COLO668 (cell line): Measurements from ENCODE around the gene UHMK1.

Experiments used
- DNase-seq: peaks from one replicate; lab custom pipeline; 2025; ENCODE audit not compliant: unreplicated experiment; lab: John Stamatoyannopoulos, UW

Gene UHMK1

DNA sequence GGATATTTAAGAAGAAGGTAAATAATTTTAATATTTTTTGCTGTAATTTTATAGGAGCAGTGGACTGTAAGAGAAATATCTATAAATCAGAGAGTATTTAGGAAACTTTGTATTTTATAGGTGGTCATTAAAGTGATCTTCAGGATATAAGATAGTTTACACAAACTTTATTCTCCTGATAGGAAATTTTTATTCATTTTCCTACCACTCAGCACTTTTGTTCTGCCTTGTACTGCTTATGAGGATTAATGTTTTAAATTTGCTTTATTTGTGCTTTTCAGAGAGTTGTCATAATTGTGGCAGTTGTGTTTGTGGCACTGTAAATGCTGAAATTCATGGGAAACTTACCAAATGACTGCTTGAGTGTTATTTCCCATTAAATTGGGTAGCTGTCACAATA, 29.7 kb downstream of the UHMK1 start:
- DNase-seq, result no peak

DNA sequence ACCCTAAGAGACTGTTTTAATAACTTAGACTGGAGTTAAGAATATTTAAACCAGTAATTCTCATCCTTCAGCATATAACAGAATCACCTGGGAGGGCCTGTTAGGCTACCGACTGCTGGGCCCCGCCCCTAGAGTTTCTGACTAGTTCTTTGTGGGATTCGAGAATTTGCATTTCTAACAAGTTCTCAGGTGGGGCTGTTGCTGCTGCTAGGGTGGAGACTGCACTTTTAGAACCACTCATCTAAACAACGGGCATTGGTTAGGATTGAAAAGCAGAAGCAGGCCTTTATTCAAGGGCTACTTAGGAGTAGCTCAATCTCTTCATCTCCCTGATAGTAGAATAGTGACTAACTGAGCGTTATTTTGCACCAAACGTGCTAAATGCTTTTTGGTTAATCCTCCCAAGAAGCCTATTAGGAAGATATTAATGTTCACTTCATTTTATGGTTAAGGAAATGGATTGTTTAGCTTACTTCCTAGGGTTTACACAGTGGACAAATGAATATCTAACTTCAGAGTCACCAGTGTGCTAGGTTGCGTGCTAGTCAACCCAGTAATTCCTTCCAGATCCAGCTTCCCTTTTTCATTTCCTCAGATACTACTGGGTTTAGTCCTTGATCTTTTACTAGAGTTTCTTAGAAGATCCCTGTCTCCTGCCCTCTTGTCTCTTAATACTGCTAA, 32.8 kb downstream of the UHMK1 start:
- no peak for DNase-seq

DNA sequence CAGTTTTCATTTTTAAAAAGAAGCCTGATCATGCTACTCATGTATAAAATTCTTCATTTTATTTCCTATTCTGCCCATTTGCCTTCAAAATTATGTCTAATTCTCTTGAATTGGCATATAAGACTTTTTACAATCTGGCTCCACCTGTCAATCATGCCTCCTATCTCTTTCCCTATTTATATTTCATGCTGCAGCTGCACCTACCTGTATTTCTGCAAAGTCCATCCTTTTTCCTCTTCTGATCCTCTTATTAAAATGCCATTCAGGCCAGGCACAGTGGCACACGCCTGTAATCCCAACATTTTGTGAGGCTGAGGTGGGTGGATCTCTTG, 33.3 kb downstream of the UHMK1 start:
- DNase-seq, result no peak

DNA sequence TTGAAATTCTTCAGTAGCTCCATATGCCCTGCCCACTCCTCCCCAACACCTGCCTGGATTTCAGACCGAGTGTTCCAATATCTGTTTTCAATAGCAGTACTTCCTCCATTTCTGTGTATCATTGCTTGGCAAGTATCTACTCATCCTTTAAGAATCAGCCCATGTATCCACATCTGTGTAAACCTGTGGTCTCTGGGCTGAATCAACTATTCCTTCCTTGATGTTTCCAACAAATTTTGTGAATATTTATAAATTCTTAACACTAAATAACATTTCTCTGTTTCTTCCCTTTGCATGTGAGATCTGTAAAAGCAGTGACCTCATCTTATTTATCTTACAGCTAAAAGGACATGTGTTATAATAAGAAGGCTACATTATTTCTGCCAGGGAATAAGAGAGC, 37.9 kb downstream of the UHMK1 start:
- no peak for DNase-seq

DNA sequence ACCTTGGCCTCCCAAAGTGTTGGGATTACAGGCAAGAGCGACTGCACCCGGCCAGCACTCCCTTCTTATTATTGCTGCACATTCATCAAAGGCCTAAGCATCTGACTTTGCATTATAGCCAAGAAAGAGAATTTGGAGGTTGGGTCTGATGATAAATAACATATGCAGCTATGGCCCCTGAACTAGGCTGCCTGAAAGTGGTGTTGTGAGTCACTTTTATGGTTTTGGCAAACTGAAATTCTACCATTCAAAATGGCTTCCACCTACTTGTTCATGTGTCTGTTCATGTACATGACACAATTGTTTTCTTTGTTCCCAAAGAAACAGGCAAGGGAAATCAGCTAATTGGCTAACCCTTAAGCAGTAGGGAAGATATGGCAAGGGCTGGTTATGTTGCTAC, 38.9 kb downstream of the UHMK1 start:
- no peak for DNase-seq

DNA sequence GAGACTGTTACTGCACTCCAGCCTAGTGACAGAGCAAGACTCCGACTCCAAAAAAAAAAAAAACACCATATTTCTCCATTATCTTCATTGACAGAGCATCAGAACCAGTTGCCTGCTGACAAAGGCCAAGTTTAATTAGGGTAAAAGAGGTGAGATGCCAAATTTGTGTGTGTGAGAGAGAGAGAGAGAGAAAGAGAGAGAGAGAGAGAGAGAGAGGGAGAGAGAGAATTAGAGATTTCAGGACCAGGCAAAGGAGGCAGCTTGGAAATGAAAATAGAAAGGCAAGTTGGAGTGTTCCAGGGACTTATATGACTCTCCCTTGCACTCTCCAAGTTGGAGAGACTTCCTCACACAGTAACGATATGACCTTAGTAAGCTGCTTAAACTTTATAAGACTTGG, 39.6 kb downstream of the UHMK1 start:
- DNase-seq, result no peak

DNA sequence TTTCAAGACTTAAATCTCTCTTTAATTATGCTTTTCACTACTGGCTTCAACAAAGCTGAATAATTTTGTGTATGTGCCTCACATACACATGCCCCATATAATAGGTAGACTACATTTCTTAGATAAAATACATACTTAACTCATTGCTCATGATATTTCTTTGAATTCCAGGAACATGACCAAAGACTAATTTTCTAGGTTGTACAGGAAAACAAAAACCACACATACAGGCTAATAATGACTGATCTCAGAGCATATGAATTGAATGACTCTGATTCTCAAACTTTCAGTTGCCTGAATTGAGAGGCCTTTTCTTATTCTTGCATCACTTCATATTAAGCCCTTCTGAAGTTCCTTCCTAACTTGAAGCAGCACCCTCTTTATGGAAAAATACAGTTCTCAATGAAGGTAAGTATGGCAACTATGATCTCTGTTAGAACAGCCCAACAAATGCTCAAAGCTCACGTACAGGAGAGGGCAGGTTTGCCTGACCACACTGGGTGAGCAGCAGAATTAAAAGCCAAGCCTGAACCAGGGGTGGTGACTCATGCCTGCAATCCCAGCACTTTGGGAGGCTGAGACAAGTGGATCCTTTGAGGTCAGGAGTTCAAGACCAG, 41.3 kb downstream of the UHMK1 start:
- DNase-seq, result no peak

DNA sequence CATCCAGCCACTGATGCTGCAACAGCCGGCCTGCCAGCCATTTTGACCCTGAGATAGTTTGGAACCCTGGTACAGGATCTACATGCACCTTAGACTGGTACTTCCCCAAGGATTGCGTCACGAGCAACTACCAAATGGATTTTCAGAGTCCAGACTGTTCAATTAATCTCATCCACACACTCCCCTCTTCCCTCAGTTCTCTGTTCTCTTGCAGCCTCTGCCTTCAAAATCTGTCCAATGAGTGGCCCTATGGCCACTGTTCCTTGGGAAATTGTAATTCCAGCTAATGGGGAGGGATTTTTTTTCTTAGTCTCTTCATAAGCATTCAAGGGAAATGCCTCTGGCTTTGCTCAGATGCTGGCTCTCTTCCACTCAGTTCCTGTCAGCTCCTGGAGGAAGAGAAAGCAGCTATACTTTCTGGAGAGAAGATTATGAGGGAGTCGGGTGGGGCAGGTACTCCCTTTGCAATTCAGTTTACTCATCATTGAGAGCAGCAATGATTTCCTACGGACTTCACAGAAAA, 44.1 kb downstream of the UHMK1 start:
- no peak for DNase-seq

DNA sequence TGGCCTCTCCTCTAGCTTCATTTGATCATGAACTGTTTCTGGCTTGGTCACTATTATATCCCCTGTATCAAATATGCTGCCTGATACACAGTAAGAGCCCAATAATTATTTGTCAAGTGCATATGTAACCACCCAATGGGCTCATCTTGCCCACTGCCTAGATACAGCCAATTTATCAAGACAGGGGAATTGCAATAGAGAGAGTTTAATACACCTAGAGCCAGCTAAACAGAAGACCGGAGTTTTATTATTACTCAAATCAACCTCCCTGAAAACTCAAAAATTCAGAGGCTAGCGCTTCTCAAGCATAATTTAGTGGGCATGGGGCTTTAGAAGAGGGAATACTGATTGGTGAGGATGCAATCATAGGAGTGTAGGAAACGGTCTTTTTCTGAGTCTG, 45.6 kb downstream of the UHMK1 start:
- DNase-seq, result no peak

DNA sequence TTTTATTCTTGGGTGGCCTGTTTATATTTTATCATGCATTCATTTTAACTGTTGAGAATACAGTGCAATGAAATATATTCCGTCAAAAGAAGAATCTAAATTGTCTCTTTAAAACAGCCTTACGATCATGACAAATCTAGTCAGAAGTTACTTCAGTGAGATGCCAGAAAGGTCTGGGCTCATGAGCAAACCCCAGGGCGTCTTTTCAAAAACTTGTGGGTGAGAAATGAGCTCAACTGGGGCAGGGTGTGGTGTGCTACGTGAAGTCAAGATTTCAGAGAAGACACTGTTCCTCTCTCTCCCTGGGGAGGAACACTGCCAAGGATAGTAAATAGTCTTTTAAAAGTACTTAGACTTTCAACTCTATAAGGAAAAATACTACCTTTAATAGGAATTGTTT, 50.6 kb downstream of the UHMK1 start:
- DNase-seq, result no peak

DNA sequence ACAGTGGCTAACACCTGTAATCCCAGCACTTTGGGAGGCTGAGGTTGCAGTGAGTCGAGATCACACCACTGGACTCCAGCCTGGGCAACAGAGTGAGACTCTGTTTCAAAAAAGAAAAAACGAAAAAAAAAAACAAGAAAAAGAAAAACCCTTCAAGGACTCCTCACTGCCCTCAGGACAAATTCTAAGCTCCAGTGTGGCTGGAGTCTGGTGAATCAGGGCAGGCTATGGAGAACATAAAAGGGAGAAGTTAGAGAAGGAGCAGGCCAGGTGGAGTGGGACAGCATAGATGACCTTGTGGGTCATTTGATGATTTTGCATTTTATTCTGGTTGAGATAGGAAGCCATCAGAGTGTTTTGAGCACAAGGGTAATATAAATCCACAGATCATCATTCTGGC, 51.4 kb downstream of the UHMK1 start:
- DNase-seq, result no peak

DNA sequence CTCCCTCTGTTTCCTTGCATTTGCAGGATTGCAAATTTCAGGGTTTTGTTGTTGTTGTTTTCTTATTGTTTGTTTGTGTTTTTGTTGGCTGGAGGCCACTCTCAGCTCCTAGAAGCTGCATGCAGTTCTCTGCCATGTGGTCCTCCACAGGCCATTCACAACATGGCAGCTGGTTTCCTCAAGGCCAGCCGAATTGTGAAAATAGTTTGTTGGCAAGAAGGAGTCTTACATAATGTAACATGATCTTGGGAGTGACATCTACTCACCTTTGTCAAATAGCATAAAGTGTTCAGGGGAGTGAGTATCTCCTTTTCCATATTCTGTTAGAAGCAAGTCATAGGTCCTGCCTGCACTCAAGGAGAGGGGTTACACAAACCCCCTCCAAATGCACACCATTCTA, 53.3 kb downstream of the UHMK1 start:
- DNase-seq, result no peak

DNA sequence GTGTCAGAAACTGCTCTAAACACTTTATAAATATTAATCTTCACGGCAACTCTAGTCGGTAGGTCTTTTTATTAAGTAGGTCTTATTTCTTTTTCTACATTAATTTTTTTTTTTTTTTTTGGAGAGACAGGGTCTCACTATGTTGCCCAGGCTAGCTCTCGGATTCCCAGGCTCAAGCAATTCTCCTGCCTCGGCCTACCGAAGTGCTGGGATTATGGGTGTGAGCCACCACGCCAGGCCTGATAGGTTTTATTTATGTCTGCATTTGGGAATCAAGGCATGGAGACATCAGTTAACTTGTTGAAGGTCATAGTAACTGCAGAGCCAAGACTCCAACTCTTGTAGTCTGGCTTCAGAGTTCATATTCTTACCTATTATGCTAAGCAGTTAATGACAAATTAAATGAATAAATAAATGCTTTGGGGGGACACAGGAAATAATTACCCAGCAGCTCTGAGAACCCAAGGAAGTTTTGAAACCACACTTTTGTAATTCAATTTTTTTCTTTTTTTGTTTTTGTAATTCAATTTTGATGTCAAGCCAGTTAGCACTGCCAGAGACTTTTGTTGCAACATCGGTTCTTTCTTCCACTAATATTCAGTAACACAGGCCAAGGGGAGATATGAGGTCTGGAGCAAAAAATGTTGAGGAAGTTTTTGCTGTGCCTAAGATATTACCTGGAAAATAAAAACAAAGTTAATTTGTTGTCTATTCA, 54.5 kb downstream of the UHMK1 start:
- no peak for DNase-seq

DNA sequence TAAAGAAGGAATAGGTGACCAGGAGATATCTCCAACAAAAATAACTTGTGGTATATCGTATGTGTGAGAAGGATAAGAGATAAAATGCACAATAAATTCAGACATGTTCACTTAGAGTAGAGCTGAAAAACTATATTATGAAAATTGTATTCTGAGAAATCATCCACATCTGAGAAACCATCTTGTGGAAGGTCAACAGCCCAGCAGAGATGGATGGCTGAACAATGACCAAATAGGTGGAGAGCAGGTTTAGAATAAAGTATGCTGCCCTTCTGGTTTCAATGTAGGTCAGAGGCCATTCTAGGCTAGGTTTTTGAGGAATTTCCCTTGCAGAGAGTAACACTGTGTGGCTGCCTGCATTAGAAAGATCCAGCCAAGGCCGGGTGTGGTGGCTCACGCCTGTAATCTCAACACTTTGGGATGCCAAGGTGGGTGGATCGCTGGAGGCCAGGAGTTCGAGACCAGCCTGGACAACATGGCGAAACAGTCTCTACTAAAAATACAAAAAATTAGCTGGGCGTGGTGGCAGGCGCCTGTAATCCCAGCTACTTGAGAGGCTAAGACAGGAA, 55.1 kb downstream of the UHMK1 start:
- no peak for DNase-seq

DNA sequence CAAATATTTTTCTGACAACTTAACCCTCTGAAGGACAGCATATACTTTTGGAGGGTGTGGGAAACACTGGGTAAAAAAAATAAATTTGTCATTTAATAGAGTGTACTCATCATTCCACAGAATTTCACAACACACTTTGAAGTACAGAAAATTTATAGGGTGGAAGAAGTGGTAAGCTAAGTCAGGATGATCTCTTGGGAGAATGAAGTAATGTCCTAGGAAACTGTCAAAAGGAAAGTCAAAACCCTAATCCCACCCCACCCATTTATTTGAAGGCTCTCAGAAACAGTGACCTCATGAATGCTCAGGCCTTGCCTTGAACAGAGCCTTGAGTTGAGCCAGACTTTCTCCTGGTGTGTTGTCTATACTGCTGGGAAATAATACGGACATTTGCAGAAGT, 56.6 kb downstream of the UHMK1 start:
- DNase-seq, result no peak

DNA sequence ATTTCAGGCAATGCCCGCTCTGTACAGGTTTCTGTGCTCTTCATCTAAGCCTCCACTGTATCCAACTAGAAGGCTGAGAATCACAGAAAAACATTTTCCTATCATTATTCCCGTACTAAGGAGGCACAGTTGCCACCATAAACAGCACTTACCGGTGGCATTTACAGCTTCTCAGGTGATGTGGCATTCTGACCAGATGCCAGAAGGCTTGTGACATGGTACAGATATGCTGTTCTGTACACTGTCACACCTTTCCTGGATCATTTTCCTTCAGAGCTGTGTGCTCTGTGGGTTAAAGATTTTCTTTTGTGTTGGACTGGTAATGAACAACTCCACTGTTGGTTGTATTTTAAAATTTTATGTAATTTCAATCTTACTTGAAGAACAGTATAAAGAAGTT, 59.9 kb downstream of the UHMK1 start:
- DNase-seq, result no peak

DNA sequence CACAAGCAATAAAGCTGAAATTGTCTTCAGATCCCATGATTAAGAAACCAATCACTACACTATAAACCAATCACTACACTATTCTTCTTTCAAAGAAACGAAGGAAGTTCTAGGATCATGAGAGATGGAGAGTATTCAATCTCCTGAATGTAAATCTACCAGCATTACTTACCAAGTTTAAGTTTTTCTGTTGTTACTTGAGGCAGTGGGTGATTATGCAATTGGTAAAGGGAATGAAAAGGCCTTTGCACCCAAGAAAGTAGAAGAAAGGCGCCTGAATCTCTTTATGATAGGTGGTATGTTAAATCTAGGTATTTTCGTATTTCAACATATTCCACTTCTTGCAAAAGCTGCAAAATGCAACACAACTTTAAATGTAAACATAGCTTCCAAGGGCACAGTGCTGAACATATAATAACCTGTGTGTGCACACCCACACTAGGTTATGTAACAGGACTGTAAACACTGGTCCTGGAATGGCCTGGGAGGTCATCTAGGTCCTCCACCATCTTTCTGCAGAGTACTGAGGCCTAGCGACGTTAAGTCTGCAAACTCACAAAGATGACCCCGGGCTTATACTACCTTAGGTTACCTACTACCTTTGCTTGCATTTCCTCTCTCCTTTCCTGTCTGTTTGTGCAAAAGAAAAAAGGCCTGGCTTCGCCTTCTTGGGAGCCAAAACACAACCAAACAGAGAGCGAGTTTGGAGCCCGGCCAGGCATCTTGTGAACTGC, 62.9 kb downstream of the UHMK1 start:
- DNase-seq, result peak; percentile 32

DNA sequence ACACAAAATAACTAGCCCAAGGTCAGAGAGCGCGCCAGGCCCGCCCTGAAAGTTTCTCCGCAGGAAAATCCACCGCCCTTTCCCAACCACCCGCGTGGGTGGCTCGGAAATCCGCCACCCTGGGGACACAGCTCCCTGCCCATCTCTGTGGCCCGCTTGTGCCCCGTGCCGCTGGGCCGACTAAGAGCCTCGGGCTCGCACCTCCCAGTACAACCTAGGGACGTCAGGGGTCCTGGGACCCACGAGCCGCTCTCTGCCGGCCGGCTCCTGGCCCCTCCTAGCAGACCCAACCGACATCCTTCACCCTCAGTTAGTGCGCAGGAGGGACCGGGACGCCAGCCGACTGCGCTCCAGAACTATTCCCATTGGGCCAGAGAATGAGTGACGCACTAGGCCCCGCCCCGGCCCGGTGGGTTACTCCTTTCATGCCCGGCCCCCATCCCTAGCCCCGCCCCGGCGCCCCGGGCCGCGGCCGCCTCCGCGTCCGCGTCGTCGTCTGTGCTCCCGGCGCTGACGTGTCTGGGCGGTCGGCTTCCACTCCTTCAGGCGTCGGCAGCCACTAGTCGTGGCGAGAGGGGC, 63.5 kb downstream of the UHMK1 start:
- DNase-seq, result peak; percentile 99

DNA sequence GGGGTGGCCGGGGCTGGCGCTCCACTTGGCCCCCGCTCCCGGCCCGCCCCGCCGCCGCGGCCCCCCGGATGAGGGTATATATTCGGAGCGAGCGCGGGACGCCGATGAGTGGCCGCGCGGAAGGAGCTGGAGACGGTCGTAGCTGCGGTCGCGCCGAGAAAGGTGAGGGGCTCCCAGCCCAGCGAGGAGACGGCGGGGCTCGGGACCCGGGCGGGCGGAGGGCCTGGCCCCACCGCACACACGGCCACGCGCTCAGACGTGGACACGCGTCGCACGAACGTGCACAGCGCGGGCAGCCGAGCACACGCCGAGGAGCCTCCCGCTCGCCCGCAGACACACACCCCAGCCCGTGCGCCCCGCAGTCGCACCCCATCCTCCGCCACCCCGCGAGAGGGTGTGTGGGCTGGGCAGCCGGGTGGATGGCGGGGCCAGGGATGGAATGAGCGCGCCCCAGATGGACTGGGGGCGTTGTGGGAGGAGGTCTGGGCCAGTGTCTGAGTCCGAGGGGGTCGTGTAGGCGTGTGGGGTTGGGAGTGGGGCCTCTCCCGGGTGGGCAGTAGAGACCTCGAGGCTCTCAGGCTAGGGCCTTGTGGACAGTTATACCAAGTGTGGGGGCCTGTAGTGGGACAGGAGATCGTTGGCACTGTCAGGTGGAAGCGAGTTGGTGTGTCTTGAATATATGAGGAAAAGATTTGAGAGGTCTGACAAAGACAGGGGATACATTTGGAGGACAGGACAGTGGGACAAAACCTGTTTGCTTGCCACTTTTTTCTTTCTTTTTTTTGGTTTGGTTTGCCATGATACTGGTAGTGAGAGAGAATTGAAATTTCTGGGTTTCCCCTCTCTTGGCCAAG, 64.2 kb downstream of the UHMK1 start, which contains the start of gene UAP1:
UAP1 (plus strand) TSS at position 107 of the 854 bp plus-strand sequence. CDS start 4,347 bp downstream, outside the sequence.
- peak; percentile 82 for DNase-seq

DNA sequence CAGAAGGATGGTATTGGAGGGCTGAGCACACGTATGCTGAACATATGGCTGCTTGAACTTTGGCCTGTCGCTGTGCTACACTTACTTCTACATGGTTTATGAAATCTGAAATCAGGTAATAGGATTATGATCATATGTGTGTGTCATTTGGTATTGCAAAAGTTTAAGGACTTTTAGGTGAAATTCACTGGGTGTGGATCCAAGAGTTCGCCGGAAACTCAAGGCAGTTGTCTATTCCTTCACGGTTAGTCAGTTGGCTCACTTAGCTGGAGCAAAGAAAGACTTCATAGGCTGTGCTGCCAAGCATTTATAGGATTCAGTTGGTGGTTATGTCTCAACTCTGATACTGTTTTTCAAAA, 64.8 kb downstream of the UHMK1 start:
- peak; percentile 20 for DNase-seq
